Endothelial cell (in vitro differentiated cells): ENCODE results near the gene MAVS. TPM values are rescaled to one million over a fixed set of nuclear protein-coding genes. Genes with fewer than 3 reads are reported as not detected.

Experiments used
- DNase-seq: peaks from one replicate; pipeline ENCODE4 v3.0.0; 2021; ENCODE audit warnings: low spot score
- H3K27ac Mint-ChIP-seq: one replicate; pipeline ENCODE4 v1.8.0; 2021; ENCODE audit warnings: mixed read lengths, inconsistent platforms; ENCODE audit not compliant: unreplicated experiment
- H3K27me3 Mint-ChIP-seq: one replicate; pipeline ENCODE4 v1.8.0; 2021; ENCODE audit warnings: mild to moderate bottlenecking, moderate library complexity, mixed read lengths, inconsistent platforms; ENCODE audit not compliant: unreplicated experiment
- H3K36me3 Mint-ChIP-seq: one replicate; pipeline ENCODE4 v1.8.0; 2021; ENCODE audit warnings: mild to moderate bottlenecking, low read depth, mixed read lengths, inconsistent platforms; ENCODE audit not compliant: unreplicated experiment
- H3K4me1 Mint-ChIP-seq: one replicate; pipeline ENCODE4 v1.8.0; 2021; ENCODE audit warnings: mild to moderate bottlenecking, mixed read lengths, inconsistent platforms; ENCODE audit not compliant: unreplicated experiment
- H3K4me3 Mint-ChIP-seq: one replicate; pipeline ENCODE4 v1.8.0; 2021; ENCODE audit warnings: mild to moderate bottlenecking, mixed read lengths, inconsistent platforms; ENCODE audit not compliant: unreplicated experiment
- H3K9me3 Mint-ChIP-seq: one replicate; pipeline ENCODE4 v1.8.0; 2021; ENCODE audit warnings: mixed read lengths, inconsistent platforms; ENCODE audit not compliant: unreplicated experiment
- total RNA-seq: library from RNA; stranded (reverse); fragmentation: NEBNext Ultra II Directional; extraction: Animal tissue kit (Norgen Biotek cat#: 25700); gene quantifications from one replicate; pipeline ENCODE4 v1.2.1, GENCODE V29; 2021; ENCODE audit not compliant: unreplicated experiment
- TF ChIP-seq, protein P1 (sequence below): fragments of 200-600 bp; sonication (generic); IDR thresholded peaks from one replicate; pipeline ENCODE4 v1.5.0; 2021; ENCODE audit warnings: antibody characterized with exemption; ENCODE audit not compliant: unreplicated experiment

Gene MAVS
- total RNA-seq, 1 donor from 2014 or later, result 111 TPM

DNA sequence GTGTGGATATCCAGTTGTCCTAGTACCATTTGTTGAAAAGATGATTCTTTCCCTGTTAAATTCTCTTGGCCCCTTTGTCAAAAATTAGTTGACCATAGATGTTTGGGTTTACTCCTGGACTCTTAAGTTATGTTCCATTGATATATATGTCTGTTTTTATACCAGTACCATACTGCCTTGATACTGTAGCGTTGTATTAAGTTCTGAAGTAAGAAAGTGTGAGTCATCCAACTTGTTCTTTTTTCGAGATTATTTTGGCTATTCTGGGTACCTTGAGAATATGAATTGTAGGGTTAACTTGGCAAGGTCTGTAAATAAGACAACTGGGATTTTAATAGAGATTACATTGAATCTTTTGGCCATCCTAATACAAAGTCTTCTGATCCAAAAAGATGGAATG lies 69.1 kb downstream of the MAVS start:
- Mint-ChIP-seq H3K27ac (no peak overlapping the region), H3K36me3 (peaks cover 45% of the 10 kb centered on the region), H3K9me3 (no peaks in the 10 kb centered on the region), H3K4me3 (no peak overlapping the region), H3K4me1 (peaks cover 2% of the 10 kb centered on the region), H3K27me3 (no peaks in the 10 kb centered on the region)
- DNase-seq, result no peak
- TF ChIP-seq, protein P1, sequence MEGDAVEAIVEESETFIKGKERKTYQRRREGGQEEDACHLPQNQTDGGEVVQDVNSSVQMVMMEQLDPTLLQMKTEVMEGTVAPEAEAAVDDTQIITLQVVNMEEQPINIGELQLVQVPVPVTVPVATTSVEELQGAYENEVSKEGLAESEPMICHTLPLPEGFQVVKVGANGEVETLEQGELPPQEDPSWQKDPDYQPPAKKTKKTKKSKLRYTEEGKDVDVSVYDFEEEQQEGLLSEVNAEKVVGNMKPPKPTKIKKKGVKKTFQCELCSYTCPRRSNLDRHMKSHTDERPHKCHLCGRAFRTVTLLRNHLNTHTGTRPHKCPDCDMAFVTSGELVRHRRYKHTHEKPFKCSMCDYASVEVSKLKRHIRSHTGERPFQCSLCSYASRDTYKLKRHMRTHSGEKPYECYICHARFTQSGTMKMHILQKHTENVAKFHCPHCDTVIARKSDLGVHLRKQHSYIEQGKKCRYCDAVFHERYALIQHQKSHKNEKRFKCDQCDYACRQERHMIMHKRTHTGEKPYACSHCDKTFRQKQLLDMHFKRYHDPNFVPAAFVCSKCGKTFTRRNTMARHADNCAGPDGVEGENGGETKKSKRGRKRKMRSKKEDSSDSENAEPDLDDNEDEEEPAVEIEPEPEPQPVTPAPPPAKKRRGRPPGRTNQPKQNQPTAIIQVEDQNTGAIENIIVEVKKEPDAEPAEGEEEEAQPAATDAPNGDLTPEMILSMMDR, result no peak

- no peak for DNase-seq
- Mint-ChIP-seq H3K4me3 (no peak overlapping the region), H3K4me1 (peaks cover 4% of the 10 kb centered on the region), H3K36me3 (peaks cover 42% of the 10 kb centered on the region), H3K27me3 (no peaks in the 10 kb centered on the region), H3K9me3 (no peaks in the 10 kb centered on the region), H3K27ac (no peak overlapping the region)
- TF ChIP-seq, protein P1, result no peak
These were observed 69.7 kb downstream of the MAVS start for GRCh38 chr20:3916364-3916763.

DNA sequence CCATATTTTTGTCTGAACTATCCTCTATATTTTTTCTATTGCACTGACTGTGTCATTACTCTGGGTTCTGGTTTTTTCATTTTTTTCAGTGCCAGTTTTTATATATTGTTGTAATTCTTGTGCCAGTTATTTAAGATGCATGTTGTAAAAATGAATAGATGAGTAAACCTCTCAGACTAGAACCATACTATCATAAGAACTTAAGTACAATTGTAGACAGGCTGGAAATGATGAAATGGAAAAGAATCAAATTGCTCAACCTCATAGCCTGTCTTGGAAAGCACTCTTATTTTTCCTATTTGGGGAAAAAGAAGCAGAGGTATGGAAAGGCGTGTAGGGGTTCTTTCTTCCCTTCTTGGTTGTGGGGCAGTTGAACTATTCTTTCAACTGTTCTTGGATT lies 72.7 kb downstream of the MAVS start:
- Mint-ChIP-seq H3K27ac (no peak overlapping the region), H3K4me3 (no peak overlapping the region), H3K4me1 (peaks cover 4% of the 10 kb centered on the region), H3K36me3 (peaks cover 41% of the 10 kb centered on the region), H3K9me3 (no peaks in the 10 kb centered on the region), H3K27me3 (no peaks in the 10 kb centered on the region)
- no peak for DNase-seq
- TF ChIP-seq, protein P1, result no peak

- Mint-ChIP-seq H3K27ac (no peak overlapping the region), H3K9me3 (no peaks in the 10 kb centered on the region), H3K4me3 (no peak overlapping the region), H3K27me3 (peaks cover 10% of the 10 kb centered on the region), H3K4me1 (peaks cover 16% of the 10 kb centered on the region), H3K36me3 (peaks cover 34% of the 10 kb centered on the region)
- TF ChIP-seq, protein P1, result no peak
- no peak for DNase-seq
These were observed 75.8 kb downstream of the MAVS start for GRCh38 chr20:3922223-3922982.

GRCh38 chr20:3922983-3923339 lies 76.3 kb downstream of the MAVS start:
- TF ChIP-seq, protein P1, result no peak
- no peak for DNase-seq
- Mint-ChIP-seq H3K9me3 (no peaks in the 10 kb centered on the region), H3K27me3 (peaks cover 12% of the 10 kb centered on the region), H3K4me1 (peaks cover 17% of the 10 kb centered on the region), H3K4me3 (no peak overlapping the region), H3K36me3 (peaks cover 34% of the 10 kb centered on the region), H3K27ac (no peak overlapping the region)
